ENCODE data around the gene ULBP2. TPM values are rescaled to one million over a fixed set of nuclear protein-coding genes. Genes with fewer than 3 reads are reported as not detected.
"Not testable (repeated sequence)": the region's sequence is repeated elsewhere in the genome, so short reads cannot be mapped to it uniquely, and the experiment has no call there.

ULBP2 gene
- total RNA-seq, 1 donor from 2014 or later, result 8.2 TPM

DNA sequence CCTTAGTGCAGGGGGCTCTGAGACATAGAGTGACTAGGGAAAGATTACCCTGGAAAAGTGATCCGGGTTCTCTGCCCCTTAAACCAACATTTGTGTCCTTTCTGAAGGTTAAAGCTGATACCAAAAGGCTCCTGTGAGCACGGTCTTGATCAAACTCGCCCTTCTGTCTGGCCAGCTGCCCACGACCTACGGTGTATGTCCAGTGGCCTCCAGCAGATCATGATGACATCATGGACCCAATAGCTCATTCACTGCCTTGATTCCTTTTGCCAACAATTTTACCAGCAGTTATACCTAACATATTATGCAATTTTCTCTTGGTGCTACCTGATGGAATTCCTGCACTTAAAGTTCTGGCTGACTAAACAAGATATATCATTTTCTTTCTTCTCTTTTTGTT lies 6.8 kb downstream of the ULBP2 start:
- no peak for DNase-seq (ENCODE audit: low read depth)

DNA sequence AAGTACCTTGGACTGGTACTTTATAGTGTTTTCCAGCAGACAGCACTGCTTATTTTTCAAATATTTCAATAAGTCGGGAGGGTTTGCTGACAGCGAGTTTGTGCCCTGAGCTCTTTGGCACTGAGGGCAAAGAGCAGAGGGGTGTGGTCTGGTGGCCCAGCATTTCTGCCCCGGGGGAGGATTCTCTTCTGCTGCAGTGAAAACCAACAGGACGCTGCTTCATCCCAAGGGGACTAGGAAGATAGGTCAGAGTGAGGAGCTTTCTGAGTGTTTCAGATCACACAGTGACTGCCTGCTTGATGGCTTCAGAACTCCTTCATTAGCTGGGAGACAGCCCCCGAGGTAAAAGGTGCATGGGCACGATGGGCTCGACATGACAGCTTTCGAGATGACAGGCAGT lies 8.6 kb downstream of the ULBP2 start:
- no peak for DNase-seq (ENCODE audit: low read depth)

DNA sequence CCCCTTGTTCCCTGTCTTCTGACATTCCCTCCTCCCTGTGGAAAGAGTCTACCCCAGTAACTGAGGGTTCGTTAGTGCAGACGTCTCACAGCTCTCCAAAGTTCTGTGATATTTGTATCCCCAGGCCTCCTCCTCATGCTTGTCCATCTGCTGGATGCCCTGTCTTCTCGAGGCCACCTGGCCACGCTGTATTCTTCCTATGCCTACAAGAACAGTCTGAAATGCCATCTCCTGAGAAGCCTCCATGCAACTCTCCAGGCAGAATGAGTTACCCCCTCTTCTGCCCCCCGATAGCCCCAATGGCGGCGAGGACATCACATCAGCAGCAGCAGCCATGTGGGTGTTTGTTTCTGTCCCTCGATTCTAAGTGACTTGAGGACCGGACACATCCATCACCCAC lies 9.3 kb downstream of the ULBP2 start:
- no peak for DNase-seq (ENCODE audit: low read depth)

DNA sequence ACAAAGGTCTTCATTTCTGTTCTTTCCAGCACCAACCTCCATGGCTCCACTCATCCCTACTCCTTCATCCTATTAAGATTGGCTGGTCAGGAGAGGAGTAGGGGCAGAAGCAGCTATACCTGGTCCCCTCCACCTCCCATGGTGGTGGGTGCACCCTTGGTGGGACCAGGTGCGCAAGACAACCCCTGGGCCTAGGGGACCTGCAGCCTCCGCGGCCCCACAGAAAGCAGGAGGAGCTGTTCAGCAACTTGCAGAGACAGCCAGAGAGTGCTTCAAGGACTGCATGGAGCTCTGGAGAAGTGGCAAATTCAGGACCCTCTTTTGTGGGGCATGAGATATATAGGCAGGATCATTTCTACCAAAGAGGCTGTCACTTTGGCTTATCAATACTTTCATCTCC lies 9.8 kb downstream of the ULBP2 start:
- no peak for DNase-seq (ENCODE audit: low read depth)

DNA sequence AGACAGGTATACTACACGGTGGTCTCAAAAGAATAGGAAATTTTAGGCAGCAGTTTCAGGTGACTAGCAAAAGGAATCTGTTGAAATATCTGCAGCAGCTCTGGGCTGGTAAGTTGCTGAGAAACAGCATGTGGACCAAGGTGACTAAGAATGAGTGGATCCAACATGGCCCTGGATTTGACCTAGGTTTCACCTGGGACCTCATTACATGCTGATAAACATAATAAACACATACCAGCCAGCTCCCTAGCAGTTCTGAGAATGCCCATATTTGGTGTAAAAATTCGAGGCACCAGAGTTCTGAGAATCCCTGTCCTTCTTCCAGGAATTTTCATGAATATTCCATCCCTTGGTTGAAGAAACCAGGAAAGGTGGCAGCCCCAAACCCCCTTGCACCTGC lies 11.6 kb downstream of the ULBP2 start:
- not testable (repeated sequence) for DNase-seq (ENCODE audit: low read depth)

DNA sequence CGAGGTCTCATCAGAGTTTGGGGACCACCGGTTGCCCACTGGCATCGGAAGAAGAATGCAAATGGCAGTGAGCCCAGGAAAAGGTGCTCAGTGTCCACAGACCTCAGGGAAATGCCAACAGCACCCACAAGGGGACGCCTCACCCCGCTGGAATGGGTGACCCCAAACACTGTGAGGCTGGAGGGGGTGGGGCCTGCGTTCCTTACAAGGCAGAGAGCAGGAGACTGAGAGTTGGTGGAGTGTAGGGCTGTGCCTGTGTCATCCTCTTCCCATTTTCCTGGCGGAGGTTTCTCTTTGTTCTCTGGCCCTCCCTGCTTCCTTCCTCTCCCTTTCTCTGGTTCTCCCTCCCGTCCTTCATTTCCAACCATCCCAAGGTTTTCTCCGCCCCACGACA lies 12.1 kb downstream of the ULBP2 start:
- not testable (repeated sequence) for DNase-seq (ENCODE audit: low read depth)

DNA sequence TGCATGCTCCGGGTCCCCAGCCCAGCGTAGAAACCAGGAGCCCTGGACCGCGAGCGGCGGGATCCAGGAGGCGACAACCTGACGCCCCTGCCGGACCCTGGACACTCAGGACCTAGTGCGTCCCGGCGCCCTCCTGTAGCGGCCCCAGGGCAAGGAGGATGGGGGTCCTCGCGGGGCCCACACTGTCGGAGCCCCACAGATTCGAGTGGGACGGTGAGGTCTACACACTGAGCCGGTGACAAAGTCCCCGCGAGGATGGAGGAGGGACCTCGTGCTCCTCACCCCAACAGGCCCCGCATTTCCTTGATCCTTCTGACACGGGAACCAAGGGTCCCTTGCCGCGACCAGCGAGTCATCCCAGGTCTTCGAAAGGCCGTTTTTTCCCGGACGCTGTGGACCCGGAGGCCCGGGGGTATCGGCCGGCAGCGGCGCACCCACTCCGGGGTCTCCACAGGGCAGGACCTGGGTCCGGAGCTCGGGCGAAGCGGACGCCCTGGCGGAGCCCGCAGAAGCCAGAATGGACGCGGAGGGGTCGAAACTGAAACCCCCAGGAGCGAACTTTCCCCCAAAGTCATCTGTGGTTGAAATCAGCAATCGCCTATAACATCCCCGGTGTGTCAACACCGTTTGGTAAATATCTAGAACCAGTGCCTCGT lies 12.6 kb downstream of the ULBP2 start:
- DNase-seq (ENCODE audit: low read depth), result not testable (repeated sequence)

DNA sequence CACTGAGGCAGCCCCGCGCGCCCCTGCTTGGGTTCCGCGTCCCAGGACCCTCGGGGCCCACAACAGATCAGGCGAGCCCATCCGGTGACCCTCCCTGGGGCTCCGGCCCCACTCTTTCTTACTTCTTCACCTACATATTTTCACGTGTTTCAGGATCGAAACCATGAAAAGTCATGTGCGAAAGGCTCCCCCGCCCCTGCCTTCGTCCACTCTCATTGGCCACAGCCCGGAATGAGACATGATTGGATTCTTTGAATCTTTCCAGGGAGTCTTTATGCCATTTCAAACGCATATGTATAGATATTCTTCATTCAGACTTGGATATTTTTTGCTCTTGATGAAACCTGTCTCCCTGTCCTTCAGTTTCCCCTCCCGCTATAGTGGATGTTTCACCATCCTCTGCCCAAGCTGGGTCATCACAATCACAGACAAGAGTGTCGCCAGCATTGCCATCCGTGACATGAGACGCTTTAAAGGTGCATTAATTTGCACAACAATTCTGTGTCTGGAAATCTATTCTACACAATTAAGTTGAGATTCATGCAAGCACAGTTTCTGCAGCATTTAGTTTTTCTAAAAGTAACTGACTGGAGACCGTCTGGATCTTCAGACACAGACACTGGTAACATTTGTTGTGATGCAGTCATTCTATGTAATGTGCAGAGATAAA lies 13.3 kb downstream of the ULBP2 start:
- not testable (repeated sequence) for DNase-seq (ENCODE audit: low read depth)

DNA sequence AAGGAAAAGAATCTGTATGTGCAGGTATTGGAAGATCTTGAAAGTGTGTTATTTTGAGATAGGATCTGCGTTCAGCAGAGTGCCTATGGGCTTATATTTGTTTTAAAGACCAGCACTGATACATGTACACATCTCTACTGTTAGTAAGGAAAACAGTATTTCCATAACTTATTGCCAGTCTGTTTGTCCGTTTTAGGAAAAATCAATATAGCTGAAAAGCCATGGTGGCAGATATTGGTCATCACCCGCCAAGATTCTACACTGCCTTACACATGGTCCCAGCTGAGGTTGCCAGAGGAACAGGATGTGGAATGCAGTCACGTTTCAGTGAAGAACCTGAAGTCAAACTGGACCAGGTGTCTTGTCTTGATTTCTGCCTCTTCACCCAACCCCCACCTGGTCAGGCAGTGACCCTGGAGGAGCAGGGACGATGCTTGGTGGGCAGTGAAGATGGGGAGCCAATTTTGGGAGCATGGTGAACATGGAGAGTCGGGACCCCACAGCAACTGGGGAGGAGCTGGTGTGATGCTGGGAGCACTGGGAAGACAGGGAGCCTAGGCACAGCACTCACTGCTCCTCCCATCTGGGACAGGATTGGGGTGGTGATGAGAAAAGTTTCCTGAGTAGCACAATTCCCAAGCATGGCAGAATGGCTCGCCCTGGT lies 14.0 kb downstream of the ULBP2 start:
- not testable (repeated sequence) for DNase-seq (ENCODE audit: low read depth)

DNA sequence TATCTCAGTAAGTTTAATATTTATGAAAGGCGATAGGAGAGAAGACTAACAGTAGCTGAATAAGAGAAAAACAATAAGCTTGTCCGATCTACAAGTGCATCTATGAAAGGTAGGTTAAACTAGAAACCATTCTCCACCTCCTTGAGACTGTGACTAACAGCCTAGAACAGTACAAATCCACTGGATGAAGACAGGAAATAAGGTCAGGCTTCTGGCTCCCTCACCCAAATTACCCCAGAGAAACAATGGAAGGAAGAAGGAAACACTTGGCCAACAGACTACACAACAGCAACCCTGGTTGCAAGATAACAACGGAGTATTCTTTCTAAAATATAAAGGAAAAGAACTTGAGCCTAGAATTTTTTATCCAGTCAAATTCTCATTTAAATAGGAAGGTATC lies 16.3 kb downstream of the ULBP2 start:
- DNase-seq (ENCODE audit: low read depth), result not testable (repeated sequence)

DNA sequence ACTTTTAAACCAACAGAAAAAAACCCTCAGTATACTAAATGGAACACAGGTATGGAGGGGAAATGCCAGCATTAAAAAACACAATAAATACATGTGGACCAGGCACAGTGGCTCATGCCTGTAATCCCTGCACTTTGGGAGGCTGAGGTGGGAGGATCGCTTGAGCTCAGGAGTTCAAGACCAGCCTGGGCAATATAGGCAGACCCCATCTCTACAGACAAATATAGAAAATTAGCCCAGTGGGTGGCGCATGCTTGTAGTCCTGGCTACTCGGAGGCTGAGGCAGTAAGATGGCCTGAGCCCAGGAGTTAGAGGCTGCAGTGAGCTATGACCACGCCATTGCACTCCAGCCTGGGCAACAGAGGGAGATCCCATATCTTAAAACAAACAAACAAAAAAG lies 18.0 kb downstream of the ULBP2 start:
- DNase-seq (ENCODE audit: low read depth), result not testable (repeated sequence)

DNA sequence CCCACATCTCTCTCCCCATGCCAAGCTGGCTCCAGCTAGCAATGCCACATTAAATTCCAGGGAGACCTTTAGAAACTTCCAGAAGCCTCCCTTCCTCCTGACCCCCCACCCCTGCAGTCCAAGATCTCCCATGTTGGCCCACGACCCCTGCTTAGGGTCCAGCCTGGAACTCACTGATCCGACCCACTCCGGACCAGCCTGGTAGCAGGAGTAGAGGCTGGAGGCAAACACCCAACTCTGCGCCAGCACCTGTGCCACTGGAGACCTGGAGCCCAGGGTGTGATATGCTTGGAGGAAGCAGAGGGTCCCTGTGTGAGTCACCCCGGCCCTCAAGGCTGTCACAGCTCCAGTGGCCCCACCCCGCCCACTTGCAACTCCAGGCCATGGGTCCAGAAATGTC lies 18.7 kb downstream of the ULBP2 start:
- no peak for DNase-seq (ENCODE audit: low read depth)

DNA sequence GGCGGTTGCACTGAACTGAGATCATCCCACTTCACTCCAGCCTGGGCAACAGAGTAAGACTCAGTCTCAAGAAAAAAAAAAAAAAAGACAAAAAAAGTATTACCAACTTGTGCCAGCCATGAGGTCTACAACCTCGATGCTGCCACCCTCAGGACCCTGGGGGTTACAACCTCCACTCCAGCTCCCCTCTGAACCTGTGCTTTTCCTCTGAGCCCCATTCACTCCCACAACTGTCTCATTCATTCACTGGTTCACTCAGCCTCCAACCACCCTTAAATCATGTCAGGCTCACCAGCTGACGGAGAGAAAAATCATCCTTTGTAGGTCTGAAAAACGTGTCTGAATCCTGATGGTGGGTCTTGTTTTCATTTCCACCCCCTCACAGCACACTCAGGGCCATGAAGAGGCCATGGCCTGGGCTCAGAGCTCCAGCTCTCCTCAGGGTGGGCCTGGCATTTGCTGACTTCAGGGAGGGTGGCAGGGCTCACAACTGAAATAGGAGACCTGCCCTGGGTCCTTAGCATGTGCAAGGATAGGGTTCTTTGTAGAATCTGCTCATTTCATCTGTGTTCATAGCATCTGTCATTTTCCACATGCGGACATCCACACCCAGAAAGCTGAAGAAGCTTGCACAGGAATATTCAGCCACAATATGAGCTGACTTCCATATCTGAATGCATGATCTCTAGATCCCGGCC lies 20.1 kb downstream of the ULBP2 start:
- DNase-seq (ENCODE audit: low read depth), result peak; percentile 14

DNA sequence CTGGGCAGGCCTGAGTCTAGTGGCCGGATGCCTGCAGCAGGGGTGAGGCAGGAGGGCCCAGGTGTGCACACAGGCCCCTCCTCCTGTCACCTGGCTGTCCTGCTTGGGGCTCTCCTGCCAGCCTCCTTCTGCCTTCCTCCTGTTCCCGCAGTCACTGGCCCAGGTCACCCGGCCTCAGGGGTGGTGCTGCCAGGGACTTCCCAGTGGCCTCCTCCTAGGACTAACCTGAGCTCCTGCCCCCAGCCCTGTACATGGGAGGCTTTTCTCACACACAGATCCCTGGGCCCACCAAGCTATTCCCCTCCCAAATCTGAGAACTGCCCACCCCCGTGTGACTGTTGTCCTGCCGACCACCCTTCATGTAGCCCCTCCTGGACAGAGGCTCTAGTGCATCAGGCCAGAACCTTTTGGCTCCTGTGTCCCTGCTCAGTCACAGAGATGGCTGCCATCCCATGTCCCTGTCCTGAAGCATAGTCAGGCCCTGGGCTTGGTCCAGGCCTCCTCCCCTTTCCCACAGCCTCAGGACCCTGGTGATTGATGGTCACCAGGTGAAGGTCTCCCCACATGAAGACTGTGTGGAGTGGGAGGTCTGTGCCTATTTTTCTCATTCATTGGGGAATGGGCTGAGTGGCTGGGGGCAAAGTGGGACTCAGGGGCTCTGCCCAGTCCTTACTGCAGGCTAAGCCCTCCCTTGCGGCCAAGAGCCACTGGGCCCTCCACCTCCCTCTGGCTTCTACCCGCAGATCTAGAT lies 20.8 kb downstream of the ULBP2 start:
- peak; percentile 49 for DNase-seq (ENCODE audit: low read depth)

DNA sequence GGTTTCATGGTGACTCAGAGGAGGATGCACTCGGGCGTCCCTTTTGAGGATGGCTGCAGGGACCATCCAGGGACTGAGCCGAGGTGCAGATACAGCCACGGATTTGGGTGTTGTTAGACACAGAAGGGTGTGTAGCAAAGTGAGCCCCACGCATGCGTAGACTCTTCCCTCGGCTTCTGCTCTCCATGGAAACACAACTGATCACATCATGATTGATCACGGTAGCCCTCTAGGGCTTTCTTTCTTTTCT lies 21.3 kb downstream of the ULBP2 start:
- DNase-seq (ENCODE audit: low read depth), result no peak

DNA sequence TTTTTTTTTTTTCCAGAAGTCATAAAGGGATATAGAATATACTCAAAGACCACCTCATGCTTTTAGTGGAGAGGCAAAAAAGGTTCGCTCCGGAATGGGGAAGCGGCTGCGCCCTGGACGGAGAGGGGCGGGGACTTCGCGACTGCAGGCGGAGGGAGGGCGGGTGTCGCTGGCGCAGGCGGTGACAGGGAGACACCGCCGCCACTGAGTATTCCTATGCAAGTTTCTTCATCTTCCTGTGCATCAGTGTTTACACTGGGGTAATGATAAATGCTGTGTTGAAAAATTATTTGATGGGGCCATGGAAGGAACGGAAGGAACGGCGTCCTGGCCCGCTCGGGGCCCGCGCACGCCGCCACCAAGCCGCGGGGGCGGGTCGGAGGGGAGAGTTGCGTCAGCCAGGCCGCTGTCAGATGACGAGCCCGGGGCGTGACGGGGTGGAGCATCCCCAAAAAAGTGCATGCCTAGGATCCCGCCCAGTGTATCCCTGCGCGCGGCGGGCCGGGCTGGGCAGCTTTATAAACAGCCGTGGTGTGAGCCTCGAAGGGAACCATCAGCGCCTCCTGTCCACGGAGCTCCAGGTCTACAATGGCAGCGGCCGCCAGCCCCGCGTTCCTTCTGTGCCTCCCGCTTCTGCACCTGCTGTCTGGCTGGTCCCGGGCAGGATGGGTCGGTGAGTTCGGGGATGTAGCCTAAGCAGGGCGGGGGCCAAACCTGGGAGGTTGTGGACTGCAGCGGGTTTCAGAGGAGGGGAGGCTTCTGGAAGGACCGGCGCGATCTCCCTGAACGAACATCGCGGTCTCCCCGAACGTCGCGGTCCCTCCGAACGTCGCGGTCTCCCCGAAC lies 21.9 kb downstream of the ULBP2 start, which contains the start of gene ULBP1:
Gene ULBP1, plus strand, starts transcription at position 482 of the 846 bp plus-strand sequence. Its CDS starts 107 bp downstream, at position 589.
- peak; percentile 7 for DNase-seq (ENCODE audit: low read depth)

DNA sequence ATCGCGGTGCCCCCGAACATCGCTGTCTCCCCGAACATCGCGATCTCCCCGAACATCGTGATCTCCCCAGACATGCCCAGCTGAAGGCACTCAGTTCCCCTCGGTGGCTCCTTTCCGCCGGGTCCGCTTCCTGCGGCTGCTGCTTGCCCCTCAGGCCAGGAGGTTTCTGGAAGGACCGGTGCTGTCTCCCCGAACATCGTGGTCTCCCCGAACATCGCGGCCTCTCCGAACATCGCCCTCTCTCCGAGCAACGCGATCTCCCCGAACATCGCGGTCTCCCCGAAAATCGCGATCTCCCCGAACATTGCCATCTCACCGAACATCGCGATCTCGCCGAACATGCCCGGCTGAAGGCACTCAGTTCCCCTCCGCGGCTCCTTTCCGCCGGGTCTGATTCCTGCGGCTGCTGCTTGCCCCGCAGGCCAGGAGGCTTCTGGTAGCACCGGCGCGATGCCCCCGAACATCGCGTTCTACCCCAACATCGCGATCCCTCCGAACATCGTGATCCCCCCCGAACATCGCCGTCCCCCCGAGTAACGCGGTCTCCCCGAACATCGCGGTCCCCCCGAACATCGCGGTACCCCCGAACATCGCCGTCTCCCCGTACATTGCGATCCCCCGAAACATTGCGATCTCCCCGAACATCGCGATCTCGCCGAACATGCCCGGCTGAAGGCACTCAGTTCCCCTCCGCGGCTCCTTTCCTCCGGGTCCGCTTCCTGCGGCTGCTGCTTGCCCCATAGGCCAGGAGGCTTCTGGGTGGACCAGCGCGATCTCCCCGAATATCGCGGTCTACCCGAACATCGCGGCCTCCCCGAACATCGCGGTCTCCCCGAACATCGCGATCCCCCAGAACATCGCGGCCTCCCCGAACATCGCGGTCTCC lies 22.7 kb downstream of the ULBP2 start:
- no peak for DNase-seq (ENCODE audit: low read depth)

DNA sequence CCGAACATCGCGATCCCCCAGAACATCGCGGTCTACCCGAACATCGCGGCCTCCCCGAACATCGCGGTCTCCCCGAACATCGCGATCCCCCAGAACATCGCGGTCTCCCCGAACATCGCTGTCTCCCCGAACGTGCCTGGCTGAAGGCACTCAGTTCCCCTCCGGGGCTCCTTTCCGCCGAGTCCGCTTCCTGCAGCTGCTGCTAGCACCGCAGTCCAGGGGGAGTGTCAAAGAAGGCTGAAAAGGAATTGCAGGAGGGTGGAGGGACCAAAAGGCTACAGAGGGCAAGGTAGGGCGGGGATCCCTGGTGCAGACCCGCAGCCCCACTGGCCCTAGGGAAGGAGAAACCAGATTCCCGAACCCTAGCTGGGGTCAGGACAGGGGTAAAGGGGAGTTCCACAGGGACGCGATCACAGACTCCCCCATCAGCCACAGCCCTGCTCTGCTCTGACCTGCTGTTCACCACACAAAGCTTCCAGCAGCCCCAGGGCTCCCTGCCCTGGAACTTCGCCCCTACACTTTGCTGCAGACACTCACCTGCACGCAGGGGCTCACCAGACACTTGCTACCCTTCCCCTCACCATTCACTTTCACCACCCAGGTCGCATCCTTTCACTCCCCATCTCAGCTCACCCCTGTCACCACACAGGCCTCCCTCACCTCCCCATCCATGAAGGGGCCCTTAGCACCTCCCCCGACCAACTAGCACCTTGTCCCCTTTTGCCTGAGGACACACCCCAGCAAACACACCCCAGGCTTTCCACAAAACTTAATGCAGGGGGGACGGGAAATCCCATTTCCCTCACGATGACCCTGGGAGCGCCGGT lies 23.6 kb downstream of the ULBP2 start:
- DNase-seq (ENCODE audit: low read depth), result no peak

DNA sequence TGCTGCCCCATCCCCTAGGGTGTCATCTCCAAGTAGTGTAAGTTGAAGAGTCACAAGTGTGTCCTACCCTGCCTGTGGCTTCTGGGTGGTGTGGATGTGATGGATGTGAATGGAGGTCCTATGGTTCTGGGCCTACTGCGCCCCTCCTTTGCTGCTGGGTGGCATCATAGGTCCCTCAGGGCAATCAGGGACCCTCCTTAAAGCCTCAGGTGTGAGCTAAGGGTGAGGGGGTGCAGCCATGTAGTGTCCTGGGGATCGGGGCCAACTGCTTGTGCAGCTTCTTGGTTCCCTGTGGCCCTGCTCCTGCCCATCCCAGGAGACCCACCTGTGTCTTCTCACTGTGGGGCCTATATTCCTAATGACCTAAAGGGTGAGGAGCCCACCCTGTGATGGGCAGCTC lies 24.5 kb downstream of the ULBP2 start:
- DNase-seq (ENCODE audit: low read depth), result not testable (repeated sequence)

Measured in renal cortical epithelial cell (primary cell).